WTC11 (cell line): ENCODE data around the gene KRT14. TPM values are rescaled to one million over a fixed set of nuclear protein-coding genes. Genes with fewer than 3 reads are reported as not detected.

Experiments
- ATAC-seq: fragments of 200-7000 bp; cut with Tn5 transposase; 2 replicates; pipeline ENCODE4 v1.10.0; 2021; ENCODE audit warnings: mild to moderate bottlenecking, moderate library complexity
- CTCF ChIA-PET: fragments of 300-600 bp; sonication (Branson Sonifier 250); formaldehyde crosslinking; loops from one replicate; lab custom pipeline; 2021; ENCODE audit warnings: antibody characterized with exemption; lab: Charles Lee
- POLR2A ChIA-PET: fragments of 350-600 bp; sonication (Branson Sonifier 250); formaldehyde crosslinking; loops from one replicate; lab custom pipeline; 2021; ENCODE audit warnings: antibody characterized with exemption; lab: Charles Lee
- DNase-seq: peaks from one replicate; pipeline ENCODE4 v3.0.0; 2021; ENCODE audit warnings: low spot score
- H3K27ac Mint-ChIP-seq: 2 replicates; pipeline ENCODE4 v1.8.0; 2021; ENCODE audit warnings: mixed read lengths
- H3K27me3 Mint-ChIP-seq: 2 replicates; pipeline ENCODE4 v1.8.0; 2021; ENCODE audit warnings: low read depth, mild to moderate bottlenecking, moderate library complexity, mixed read lengths
- H3K36me3 Mint-ChIP-seq: 2 replicates; pipeline ENCODE4 v1.8.0; 2021; ENCODE audit warnings: mixed read lengths
- H3K4me1 Mint-ChIP-seq: 2 replicates; pipeline ENCODE4 v1.8.0; 2022; ENCODE audit warnings: mixed read lengths
- H3K4me3 Mint-ChIP-seq: 2 replicates; pipeline ENCODE4 v1.8.0; 2021; ENCODE audit warnings: mild to moderate bottlenecking, moderate library complexity, mixed read lengths
- H3K9me3 Mint-ChIP-seq: 2 replicates; pipeline ENCODE4 v1.8.0; 2021; ENCODE audit warnings: mixed read lengths
- AFF4 ChIP-seq: sonication (generic); formaldehyde crosslinking; IDR thresholded peaks from 2 replicates; pipeline ENCODE4 v1.8.1; 2023; ENCODE audit warnings: mild to moderate bottlenecking, missing genetic modification reagents, borderline replicate concordance
- CTCF ChIP-seq: fragments of 200-600 bp; IDR thresholded peaks from 2 replicates; pipeline ENCODE4 v1.8.0; 2022; ENCODE audit warnings: antibody characterized with exemption
- ERG ChIP-seq: fragments of 250-450 bp; sonication (Bioruptor Pico); IDR thresholded peaks from 2 replicates; pipeline ENCODE4 v1.8.0; 2021; ENCODE audit warnings: mild to moderate bottlenecking
- ETV6 ChIP-seq: sonication (generic); formaldehyde crosslinking; IDR thresholded peaks from 2 replicates; pipeline ENCODE4 v1.8.1; 2022; ENCODE audit warnings: mild to moderate bottlenecking, missing genetic modification reagents
- FOXJ3 ChIP-seq: sonication (generic); formaldehyde crosslinking; IDR thresholded peaks from 2 replicates; pipeline ENCODE4 v1.9.0; 2021; ENCODE audit warnings: missing genetic modification reagents, mild to moderate bottlenecking, borderline replicate concordance
- FOXP1 ChIP-seq: sonication (generic); formaldehyde crosslinking; IDR thresholded peaks from 2 replicates; pipeline ENCODE4 v1.8.0; 2022; ENCODE audit warnings: missing genetic modification reagents, mild to moderate bottlenecking, moderate library complexity, borderline replicate concordance
- GTF2I ChIP-seq: fragments of 250-450 bp; sonication (Bioruptor Pico); conservative IDR thresholded peaks from 2 replicates; pipeline ENCODE4 v1.4.0; 2021; ENCODE audit warnings: mild to moderate bottlenecking
- HMGA2 ChIP-seq: fragments of 250-450 bp; sonication (Bioruptor Pico); IDR thresholded peaks from 2 replicates; pipeline ENCODE4 v1.4.0; 2021; ENCODE audit warnings: mild to moderate bottlenecking, moderate library complexity
- HMGXB4 ChIP-seq: sonication (generic); formaldehyde crosslinking; IDR thresholded peaks from 2 replicates; pipeline ENCODE4 v1.8.1; 2023; ENCODE audit warnings: mild to moderate bottlenecking, moderate library complexity, missing genetic modification reagents
- IRF1 ChIP-seq: sonication (generic); formaldehyde crosslinking; IDR thresholded peaks from 2 replicates; pipeline ENCODE4 v1.8.0; 2023; ENCODE audit warnings: missing genetic modification reagents
- JAZF1 ChIP-seq: fragments of 250-450 bp; sonication (Bioruptor Pico); IDR thresholded peaks from 2 replicates; pipeline ENCODE4 v1.9.0; 2021; ENCODE audit warnings: moderate library complexity, mild to moderate bottlenecking, inconsistent platforms
- JUN ChIP-seq: sonication (generic); formaldehyde crosslinking; IDR thresholded peaks from 2 replicates; pipeline ENCODE4 v1.8.0; 2023; ENCODE audit warnings: mild to moderate bottlenecking, missing genetic modification reagents
- MAX ChIP-seq: sonication (generic); formaldehyde crosslinking; IDR thresholded peaks from 2 replicates; pipeline ENCODE4 v1.8.0; 2022; ENCODE audit warnings: mild to moderate bottlenecking, missing genetic modification reagents
- NR1H2 ChIP-seq: sonication (generic); formaldehyde crosslinking; IDR thresholded peaks from 2 replicates; pipeline ENCODE4 v1.9.0; 2021; ENCODE audit warnings: mild to moderate bottlenecking, moderate library complexity, missing genetic modification reagents
- STAT6 ChIP-seq: sonication (generic); formaldehyde crosslinking; conservative IDR thresholded peaks from 2 replicates; pipeline ENCODE4 v1.8.1; 2023; ENCODE audit warnings: mild to moderate bottlenecking, low read depth, missing genetic modification reagents, moderate library complexity
- ZNF121 ChIP-seq: sonication (generic); formaldehyde crosslinking; IDR thresholded peaks from 2 replicates; pipeline ENCODE4 v1.8.0; 2023; ENCODE audit warnings: missing genetic modification reagents
- ZNF138 ChIP-seq: sonication (generic); formaldehyde crosslinking; conservative IDR thresholded peaks from 2 replicates; pipeline ENCODE4 v1.8.1; 2022; ENCODE audit warnings: mild to moderate bottlenecking, moderate library complexity, missing genetic modification reagents
- ZNF219 ChIP-seq: sonication (generic); formaldehyde crosslinking; IDR thresholded peaks from 2 replicates; pipeline ENCODE4 v1.8.0; 2023; ENCODE audit warnings: missing genetic modification reagents, mild to moderate bottlenecking, borderline replicate concordance
- ZNF232 ChIP-seq: sonication (generic); formaldehyde crosslinking; IDR thresholded peaks from 2 replicates; pipeline ENCODE4 v1.8.0; 2022; ENCODE audit warnings: mild to moderate bottlenecking, missing genetic modification reagents
- ZNF416 ChIP-seq: fragments of 250-450 bp; sonication (Bioruptor Pico); IDR thresholded peaks from 2 replicates; pipeline ENCODE4 v1.9.0; 2021; ENCODE audit warnings: mild to moderate bottlenecking, inconsistent platforms
- ZNF423 ChIP-seq: fragments of 250-450 bp; sonication (Bioruptor Pico); IDR thresholded peaks from 2 replicates; pipeline ENCODE4 v2.1.2; 2022; ENCODE audit warnings: mild to moderate bottlenecking, moderate library complexity
- total RNA-seq: library from RNA; stranded (reverse); gene quantifications from 3 replicates; pipeline ENCODE4 v1.2.3, GENCODE V29; 2021

Gene KRT14
- total RNA-seq, 1 experiment from 2014 or later = not detected

- no peak for TF ChIP-seq AFF4
- no peak for TF ChIP-seq ZNF121
- TF ChIP-seq ZNF138 (CRISPR knock-in tag) = no peak
Observed at GRCh38 chr17:41563607-41564170, 23.0 kb downstream of the KRT14 start (continued).

GRCh38 chr17:41561554-41561953 is 25.1 kb downstream of the KRT14 start:
- Mint-ChIP-seq H3K36me3 (no peaks in the 10 kb centered on the region), H3K4me3 (no peak overlapping the region), H3K27ac (no peak overlapping the region), H3K27me3 (no peaks in the 10 kb centered on the region; the same call in 1 of the 2 replicates), H3K4me1 (no peaks in the 10 kb centered on the region), H3K9me3 (no peaks in the 10 kb centered on the region)
- TF ChIP-seq MAX (CRISPR knock-in tag) (no peak), ERG (no peak), STAT6 (CRISPR knock-in tag) (no peak), ZNF232 (CRISPR knock-in tag) (no peak), JAZF1 (no peak), IRF1 (CRISPR knock-in tag) (no peak), FOXJ3 (CRISPR knock-in tag) (no peak), JUN (no peak), NR1H2 (CRISPR knock-in tag) (no peak), ZNF219 (CRISPR knock-in tag) (no peak), HMGA2 (no peak)
- ChIA-PET CTCF (interaction anchor here (0.6 to 7.0 kb wide), 4 partner anchors 12 to 104 kb away, joined by 3 to 77 read pairs (median 12); no protein-coding TSS in a partner anchor), POLR2A (interaction anchor here (0.6 kb wide), 1 partner anchor 105 kb away, joined by 9 read pairs; no protein-coding TSS in a partner anchor)
- no peak for ATAC-seq
- no peak for DNase-seq

- DNase-seq (no peak), ATAC-seq (no peak)
- no peak overlapping the region for H3K27ac Mint-ChIP-seq
- H3K4me1 Mint-ChIP-seq = peaks cover under 1% of the 10 kb centered on the region; the same call in 1 of the 2 replicates
- H3K9me3 Mint-ChIP-seq = no peaks in the 10 kb centered on the region
- H3K27me3 Mint-ChIP-seq = no peaks in the 10 kb centered on the region; the same call in 1 of the 2 replicates
- POLR2A ChIA-PET = no interaction called here
- no peaks in the 10 kb centered on the region for H3K36me3 Mint-ChIP-seq
- no peak overlapping the region for H3K4me3 Mint-ChIP-seq
- CTCF ChIA-PET = interaction anchor here (1.0 to 7.0 kb wide), 6 partner anchors 10 to 137 kb away, joined by 3 to 77 read pairs (median 12); no protein-coding TSS in a partner anchor
- TF ChIP-seq ETV6 (CRISPR knock-in tag) (no peak), ZNF423 (CRISPR knock-in tag) (no peak), NR1H2 (CRISPR knock-in tag) (no peak), HMGXB4 (CRISPR knock-in tag) (no peak), CTCF (no peak), FOXP1 (CRISPR knock-in tag) (no peak), JUN (no peak), ZNF416 (CRISPR knock-in tag) (no peak), ZNF219 (CRISPR knock-in tag) (no peak), GTF2I (no peak)
Observed at GRCh38 chr17:41559548-41559947, 27.1 kb downstream of the KRT14 start.
